ENCODE data around the gene SLC22A23.

The SLC22A23 gene

DNA sequence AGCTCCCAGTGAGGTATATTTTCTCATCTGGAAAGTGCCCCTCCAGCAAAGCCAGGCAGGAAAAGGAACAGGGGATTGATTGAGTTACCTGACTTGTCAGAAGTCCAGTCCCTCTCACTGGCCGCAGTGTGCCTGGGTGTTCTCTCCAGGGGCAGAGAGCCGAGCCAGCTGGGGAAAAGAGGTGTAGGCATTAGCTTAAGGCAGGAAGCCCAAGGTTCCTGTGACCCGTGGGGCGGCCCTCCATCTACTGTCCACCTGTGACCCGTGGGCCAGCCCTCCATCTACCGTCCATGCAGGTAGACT lies 195.4 kb downstream of the SLC22A23 start:
- DNase-seq (ENCODE audit: extremely low spot score): no peak
- TF ChIP-seq ARNT (IDR thresholded peaks at IDR 0.05) (no peak), ELF4 (IDR thresholded peaks at IDR 0.05) (no peak), CTBP1 (IDR thresholded peaks at IDR 0.05; ENCODE audit: borderline replicate concordance) (no peak), PKNOX1 (IDR thresholded peaks at IDR 0.05) (no peak), SP1 (IDR thresholded peaks at IDR 0.05) (no peak), NFRKB (IDR thresholded peaks at IDR 0.05) (no peak), SUZ12 (IDR thresholded peaks at IDR 0.05) (no peak), L3MBTL2 (conservative IDR thresholded peaks at IDR 0.05) (no peak), ZNF384 (IDR thresholded peaks at IDR 0.05) (no peak), FOXM1 (IDR thresholded peaks at IDR 0.05; ENCODE audit: borderline replicate concordance) (no peak), FOXA1 (IDR thresholded peaks at IDR 0.05) (no peak), HDGF (IDR thresholded peaks at IDR 0.05; ENCODE audit: borderline replicate concordance) (no peak), BHLHE40 (IDR thresholded peaks at IDR 0.05; ENCODE audit: borderline replicate concordance) (no peak), FOXK2 (IDR thresholded peaks at IDR 0.05) (no peak), LEF1 (IDR thresholded peaks at IDR 0.05; ENCODE audit: borderline replicate concordance) (no peak), TARDBP (IDR thresholded peaks at IDR 0.05) (no peak)
- ChIA-PET CTCF (interaction anchor here (0.6 to 1.8 kb wide), 2 partner anchors 10 to 387 kb away, joined by 3 to 8 read pairs; no protein-coding TSS in a partner anchor), POLR2A (no interaction called here)

DNA sequence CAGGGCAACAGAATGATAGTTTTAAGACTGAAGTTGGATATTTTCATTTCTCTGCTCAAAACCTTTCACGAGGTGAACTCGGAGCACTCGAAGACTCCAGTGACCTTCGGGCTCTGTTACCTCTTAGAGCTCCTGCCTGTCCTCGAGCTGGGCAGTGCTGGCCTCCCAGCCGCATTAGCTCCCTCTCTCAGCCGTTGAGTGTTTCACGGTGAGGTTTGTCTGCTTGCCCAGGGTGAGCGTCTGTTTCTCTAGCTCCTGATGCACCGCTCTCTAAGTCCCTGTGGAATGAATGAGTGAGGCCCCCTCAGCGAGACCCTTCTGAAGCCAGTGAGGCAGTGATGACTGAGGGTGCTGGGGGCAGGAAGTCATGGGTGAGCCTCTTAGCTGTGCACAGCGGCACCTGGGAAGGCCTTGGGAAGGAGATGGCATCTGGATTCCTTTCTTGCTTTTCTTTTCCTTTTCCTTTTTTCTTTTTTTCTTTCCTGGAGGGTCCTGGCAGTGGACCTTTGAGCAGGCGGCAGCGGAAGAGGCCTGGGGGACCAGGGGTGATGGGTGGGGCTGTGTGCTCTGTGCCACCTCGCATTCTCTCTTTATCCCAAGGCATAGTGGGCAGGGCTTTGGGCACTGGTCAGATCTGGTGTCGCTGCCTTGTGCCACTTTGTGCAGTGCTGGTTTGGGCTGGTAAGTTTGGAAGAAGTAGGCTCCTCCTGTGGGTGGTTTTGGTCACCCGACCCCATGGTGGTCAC lies 195.9 kb downstream of the SLC22A23 start:
- no peak for DNase-seq (ENCODE audit: extremely low spot score)
- POLR2A ChIA-PET: no interaction called here
- CTCF ChIA-PET: interaction anchor here (0.6 to 1.8 kb wide), 2 partner anchors 9 to 388 kb away, joined by 3 to 8 read pairs; no protein-coding TSS in a partner anchor
- no peak for TF ChIP-seq FOXM1 (IDR thresholded peaks at IDR 0.05; ENCODE audit: borderline replicate concordance)
- no peak for TF ChIP-seq PKNOX1 (IDR thresholded peaks at IDR 0.05)
- no peak for TF ChIP-seq LEF1 (IDR thresholded peaks at IDR 0.05; ENCODE audit: borderline replicate concordance)
- TF ChIP-seq FOXK2 (IDR thresholded peaks at IDR 0.05): no peak
- no peak for TF ChIP-seq L3MBTL2 (conservative IDR thresholded peaks at IDR 0.05)
- TF ChIP-seq CTBP1 (IDR thresholded peaks at IDR 0.05; ENCODE audit: borderline replicate concordance): no peak

DNA sequence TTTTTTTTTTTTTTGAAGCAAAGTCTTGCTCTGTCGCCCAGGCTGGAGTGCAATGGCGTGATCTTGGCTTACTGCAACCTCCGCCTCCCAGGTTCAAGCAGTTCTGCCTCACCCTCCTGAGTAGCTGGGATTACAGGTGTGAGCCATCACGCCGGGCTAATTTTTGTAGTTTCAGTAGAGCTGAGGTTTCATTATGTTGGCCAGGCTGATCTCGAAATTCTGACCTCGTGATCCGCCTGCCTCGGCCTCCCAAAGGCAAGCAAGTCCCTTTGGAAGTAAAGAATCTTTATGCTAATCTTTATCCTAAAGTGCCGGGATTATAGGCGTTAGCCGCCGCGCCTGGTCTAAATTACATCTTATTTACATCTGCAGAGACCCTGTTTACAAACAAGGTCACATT lies 196.6 kb downstream of the SLC22A23 start:
- no peak for DNase-seq (ENCODE audit: extremely low spot score)
- ChIA-PET CTCF (interaction anchor here (0.6 to 1.3 kb wide), 3 partner anchors 9 to 19 kb away, joined by 3 to 7 read pairs (median 5); no protein-coding TSS in a partner anchor), POLR2A (interaction anchor here (1.1 to 1.2 kb wide), 4 partner anchors 13 to 761 kb away, joined by 3 to 6 read pairs (median 4); a partner anchor contains a TSS)
- no peak for TF ChIP-seq LEF1 (IDR thresholded peaks at IDR 0.05; ENCODE audit: borderline replicate concordance)

GRCh38 chr6:3259491-3259958 lies 197.3 kb downstream of the SLC22A23 start:
- ChIA-PET CTCF (interaction anchor here (0.6 to 1.3 kb wide), 3 partner anchors 8 to 20 kb away, joined by 3 to 7 read pairs (median 5); no protein-coding TSS in a partner anchor), POLR2A (interaction anchor here (0.7 to 3.1 kb wide), 10 partner anchors 8 to 762 kb away, joined by 3 to 11 read pairs (median 4); partner anchors contain the start of gene BPHL)
- TF ChIP-seq CTBP1 (IDR thresholded peaks at IDR 0.05; ENCODE audit: borderline replicate concordance) (no peak), L3MBTL2 (conservative IDR thresholded peaks at IDR 0.05) (peak; percentile 79), ZNF384 (IDR thresholded peaks at IDR 0.05) (no peak), ELF4 (IDR thresholded peaks at IDR 0.05) (no peak)
- peak; percentile 52 for DNase-seq (ENCODE audit: extremely low spot score)

GRCh38 chr6:3258720-3259490 lies 197.9 kb downstream of the SLC22A23 start, which contains the start of gene PSMG4:
TSS of gene PSMG4 (plus strand) at chr6:3258947. CDS start at chr6:3259023, 76 bp downstream.
- ChIA-PET CTCF (interaction anchor here (1.3 kb wide), 2 partner anchors 8 to 21 kb away, joined by 3 to 7 read pairs; no protein-coding TSS in a partner anchor), POLR2A (interaction anchor here (0.7 to 3.1 kb wide), 11 partner anchors 8 to 762 kb away, joined by 3 to 11 read pairs (median 4); partner anchors contain the start of genes BPHL and TUBB2B)
- peak; percentile 98 for DNase-seq (ENCODE audit: extremely low spot score)
- TF ChIP-seq LEF1 (IDR thresholded peaks at IDR 0.05; ENCODE audit: borderline replicate concordance) (no peak; the same call in 1 of the 2 replicates), ELF4 (IDR thresholded peaks at IDR 0.05) (no peak), L3MBTL2 (conservative IDR thresholded peaks at IDR 0.05) (peak; percentile 62), SP1 (IDR thresholded peaks at IDR 0.05) (no peak), FOXA1 (IDR thresholded peaks at IDR 0.05) (no peak), CTBP1 (IDR thresholded peaks at IDR 0.05; ENCODE audit: borderline replicate concordance) (peak; percentile 54; the same call in 1 of the 2 replicates), FOXM1 (IDR thresholded peaks at IDR 0.05; ENCODE audit: borderline replicate concordance) (peak; percentile 85), SUZ12 (IDR thresholded peaks at IDR 0.05) (no peak), TARDBP (IDR thresholded peaks at IDR 0.05) (no peak), HDGF (IDR thresholded peaks at IDR 0.05; ENCODE audit: borderline replicate concordance) (peak; percentile 77; the same call in 1 of the 2 replicates), FOXK2 (IDR thresholded peaks at IDR 0.05) (no peak), NFRKB (IDR thresholded peaks at IDR 0.05) (no peak)

GRCh38 chr6:3258201-3258600 lies 198.6 kb downstream of the SLC22A23 start:
- ChIA-PET CTCF (no interaction called here), POLR2A (interaction anchor here (1.5 to 3.1 kb wide), 5 partner anchors 27 to 140 kb away, joined by 3 to 11 read pairs (median 5); partner anchors contain the start of genes BPHL and TUBB2B)
- TF ChIP-seq HDGF (IDR thresholded peaks at IDR 0.05; ENCODE audit: borderline replicate concordance) (no peak), SUZ12 (IDR thresholded peaks at IDR 0.05) (no peak), TARDBP (IDR thresholded peaks at IDR 0.05) (no peak)
- DNase-seq (ENCODE audit: extremely low spot score): no peak

Measured in HEK293T (cell line).